OCI-LY7 (cell line): ENCODE data around the gene LYPLAL1.

Experiments used
- CTCF ChIP-seq: fragments of 200-600 bp; sonication (generic); conservative IDR thresholded peaks from 2 replicates; pipeline ENCODE4 v1.5.1; 2014; ENCODE audit warnings: mild to moderate bottlenecking, antibody characterized with exemption, low read length, moderate library complexity, mixed read lengths
- EZH2phosphoT487 ChIP-seq: fragments of 200-600 bp; sonication (generic); IDR thresholded peaks from 2 replicates; pipeline ENCODE4 v1.6.1; 2018; ENCODE audit warnings: low read depth, borderline replicate concordance, mild to moderate bottlenecking, mixed run types, antibody characterized with exemption, low read length, moderate library complexity, mixed read lengths

- no peak for TF ChIP-seq CTCF
- no peak for TF ChIP-seq EZH2phosphoT487
These were observed 65.8 kb downstream of the LYPLAL1 start for GRCh38 chr1:219239518-219239917.
